Prostate gland (tissue), 2 donors: ENCODE measurements around the gene ALG14. TPM values are rescaled to one million over a fixed set of nuclear protein-coding genes. Genes with fewer than 3 reads are reported as not detected.

Experiments used
- DNase-seq: peaks from one replicate; pipeline ENCODE4 v3.0.0-alpha.2; 2019; ENCODE audit warnings: low spot score
- H3K27ac ChIP-seq, 2 donors: fragments of 200-600 bp; sonication (generic); 2 replicates each; pipeline ENCODE4 v1.5.1; 2017 to 2019
- H3K27me3 ChIP-seq: fragments of 200-600 bp; sonication (generic); replicated peaks from 2 replicates; pipeline ENCODE4 v1.5.1; 2019; ENCODE audit not compliant: insufficient read depth
- H3K36me3 ChIP-seq, 2 donors: fragments of 200-600 bp; sonication (generic); 1 replicate in 1 of 2; 2 replicates in 1 of 2; pipeline versions ENCODE4 v1.5.1 to v1.8.1; 2017 to 2019
- H3K4me1 ChIP-seq: fragments of 200-600 bp; sonication (generic); replicated peaks from 2 replicates; pipeline ENCODE4 v1.5.1; 2019
- H3K4me3 ChIP-seq, 2 donors: fragments of 200-600 bp; sonication (generic); 2 replicates each; pipeline ENCODE4 v1.5.1; 2017 to 2019
- H3K9me3 ChIP-seq: fragments of 200-600 bp; sonication (generic); 2 replicates; pipeline ENCODE4 v1.5.1; 2017
- POLR2A ChIP-seq: fragments of 450-650 bp; IDR thresholded peaks from one replicate; pipeline ENCODE4 v1.6.1; 2016; ENCODE audit warnings: antibody characterized with exemption, mild to moderate bottlenecking
- POLR2AphosphoS5 ChIP-seq: sonication (generic); formaldehyde crosslinking; IDR thresholded peaks from one replicate; pipeline ENCODE4 v1.6.1; 2017; ENCODE audit warnings: antibody characterized with exemption
- WGBS: methylation state at CpG from one replicate; pipeline ENCODE4 v1.1.5; 2018; 5-methylcytosine and 5-hydroxymethylcytosine counted together
- intact Hi-C: fragments of 100-400 bp; cut with DNase I; formaldehyde crosslinking; loops from one replicate; pipeline ENCODE4 v1.14.2; 2022
- total RNA-seq, 2 donors: library from RNA; depleted of rRNA; stranded (reverse); fragments of >200 nt; gene quantifications; one replicate each; pipeline ENCODE4 v1.1.0, GENCODE V29; 2016
- TF ChIP-seq, protein P1 (sequence below), 4 experiments: fragments of 200-600 bp in 2 of 4; fragments of 450-650 bp in 2 of 4; sonication (generic) in 2 of 4; IDR thresholded peaks; 1 replicate in 3 of 4; 2 replicates in 1 of 4; pipeline ENCODE4 v1.5.1; 2016 to 2019; ENCODE audit warnings: antibody characterized with exemption in 4 of 4, mild to moderate bottlenecking in 2 of 4, moderate library complexity in 2 of 4

The ALG14 gene
- total RNA-seq, 2 donors from 2014 or later: 2.0 to 2.3 TPM

DNA sequence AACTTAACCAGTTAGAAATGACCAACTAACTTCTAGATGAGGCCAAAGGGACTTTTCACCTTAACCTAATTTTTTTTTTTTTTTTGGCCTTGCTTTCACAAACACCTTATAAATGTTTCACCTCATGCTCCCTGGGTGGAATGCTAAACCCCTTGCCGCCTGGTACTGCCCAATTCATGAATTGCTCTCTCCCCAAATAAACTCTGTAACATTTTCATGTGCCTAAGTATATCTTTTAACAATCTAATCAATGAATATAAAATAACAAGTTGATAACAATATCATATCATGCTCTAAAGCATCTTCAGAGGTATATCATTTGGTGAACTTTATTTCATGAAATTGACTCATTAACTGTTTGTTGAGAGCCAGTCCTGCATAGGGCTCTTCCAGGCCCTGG is 134.9 kb downstream of the ALG14 start:
- Histone ChIP-seq H3K27ac (no peak overlapping the region), H3K4me3 (no peak overlapping the region), H3K36me3 (no peaks in the 10 kb centered on the region), H3K4me1 (no peaks in the 10 kb centered on the region), H3K27me3 (no peaks in the 10 kb centered on the region), H3K9me3 (no peaks in the 10 kb centered on the region)
- intact Hi-C loops: no loop called here
- DNase-seq: no peak
- TF ChIP-seq, protein P1, sequence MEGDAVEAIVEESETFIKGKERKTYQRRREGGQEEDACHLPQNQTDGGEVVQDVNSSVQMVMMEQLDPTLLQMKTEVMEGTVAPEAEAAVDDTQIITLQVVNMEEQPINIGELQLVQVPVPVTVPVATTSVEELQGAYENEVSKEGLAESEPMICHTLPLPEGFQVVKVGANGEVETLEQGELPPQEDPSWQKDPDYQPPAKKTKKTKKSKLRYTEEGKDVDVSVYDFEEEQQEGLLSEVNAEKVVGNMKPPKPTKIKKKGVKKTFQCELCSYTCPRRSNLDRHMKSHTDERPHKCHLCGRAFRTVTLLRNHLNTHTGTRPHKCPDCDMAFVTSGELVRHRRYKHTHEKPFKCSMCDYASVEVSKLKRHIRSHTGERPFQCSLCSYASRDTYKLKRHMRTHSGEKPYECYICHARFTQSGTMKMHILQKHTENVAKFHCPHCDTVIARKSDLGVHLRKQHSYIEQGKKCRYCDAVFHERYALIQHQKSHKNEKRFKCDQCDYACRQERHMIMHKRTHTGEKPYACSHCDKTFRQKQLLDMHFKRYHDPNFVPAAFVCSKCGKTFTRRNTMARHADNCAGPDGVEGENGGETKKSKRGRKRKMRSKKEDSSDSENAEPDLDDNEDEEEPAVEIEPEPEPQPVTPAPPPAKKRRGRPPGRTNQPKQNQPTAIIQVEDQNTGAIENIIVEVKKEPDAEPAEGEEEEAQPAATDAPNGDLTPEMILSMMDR (IDR thresholded peaks at IDR 0.05): no peak
- WGBS: 81% methylated on average over 1 of the region's 1 CpG

DNA sequence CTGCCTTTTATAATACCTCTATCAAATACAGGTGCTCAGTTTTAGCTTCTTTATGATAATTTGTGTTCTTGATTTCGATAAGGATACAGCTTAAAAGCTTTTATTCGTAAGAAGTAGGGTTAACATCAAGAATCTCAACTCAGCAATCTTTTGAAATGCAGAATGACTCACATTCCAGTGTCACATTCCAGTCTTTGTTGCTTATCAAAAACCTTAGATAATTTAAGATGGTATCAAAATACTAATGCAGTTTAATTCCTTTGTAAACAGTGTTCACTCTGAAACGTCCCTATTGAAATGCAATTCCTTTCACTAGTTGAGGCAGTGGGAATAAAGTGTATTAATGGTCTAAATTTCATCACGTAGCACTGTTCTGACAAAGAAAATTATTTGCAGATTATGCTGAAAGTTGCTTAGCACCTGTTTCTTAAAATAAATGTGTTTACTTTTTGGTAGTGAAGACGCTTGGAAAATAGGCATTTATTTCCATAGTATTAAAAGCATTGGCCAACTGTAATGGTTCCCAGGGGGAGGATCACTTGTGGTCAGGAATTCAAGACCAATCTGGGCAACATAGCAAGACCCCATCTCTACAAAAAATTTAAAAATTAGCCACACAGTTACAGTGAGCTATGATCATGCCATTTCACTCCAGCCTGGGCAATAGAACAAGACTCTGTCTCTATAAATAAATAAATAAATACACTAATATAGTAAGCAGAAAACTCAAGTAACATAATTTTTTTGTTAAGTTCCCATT is 135.7 kb downstream of the ALG14 start:
- intact Hi-C loops: no loop called here
- Histone ChIP-seq H3K9me3 (no peaks in the 10 kb centered on the region), H3K4me3 (no peak overlapping the region), H3K4me1 (no peaks in the 10 kb centered on the region), H3K27ac (no peak overlapping the region), H3K27me3 (no peaks in the 10 kb centered on the region), H3K36me3 (no peaks in the 10 kb centered on the region)
- 48% methylated on average over 5 of the region's 5 CpGs for WGBS
- DNase-seq: no peak
- TF ChIP-seq POLR2A (no peak), POLR2AphosphoS5 (no peak)
- TF ChIP-seq, protein P1 (IDR thresholded peaks at IDR 0.05): no peak

DNA sequence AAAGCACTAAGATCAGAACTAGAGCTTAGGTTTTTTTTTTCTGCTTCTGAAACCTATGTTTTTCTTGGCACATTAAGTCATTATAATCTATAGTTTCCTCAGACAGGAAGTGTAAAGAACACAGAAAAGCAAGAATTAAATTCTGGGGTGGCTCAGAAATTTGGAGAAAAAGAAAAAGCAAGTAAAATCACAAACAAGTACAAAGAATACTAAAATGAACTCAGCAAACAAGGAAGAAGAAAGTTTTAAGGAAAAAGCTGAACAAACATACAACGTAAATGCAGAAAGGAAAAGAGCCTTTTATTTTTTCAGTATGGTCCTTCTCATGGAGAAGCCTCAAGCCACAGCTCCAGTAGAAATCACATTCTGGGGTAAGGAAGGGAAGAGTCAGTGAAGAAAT is 137.3 kb downstream of the ALG14 start:
- H3K27me3 ChIP-seq: no peaks in the 10 kb centered on the region
- intact Hi-C loops: no loop called here
- no peaks in the 10 kb centered on the region for H3K36me3 ChIP-seq
- no peaks in the 10 kb centered on the region for H3K9me3 ChIP-seq
- DNase-seq: no peak
- H3K27ac ChIP-seq: no peak overlapping the region
- TF ChIP-seq, protein P1 (IDR thresholded peaks at IDR 0.05): no peak
- TF ChIP-seq POLR2A (no peak), POLR2AphosphoS5 (no peak)
- no peaks in the 10 kb centered on the region for H3K4me1 ChIP-seq
- WGBS: 37% methylated on average over 1 of the region's 1 CpG
- H3K4me3 ChIP-seq: no peak overlapping the region

DNA sequence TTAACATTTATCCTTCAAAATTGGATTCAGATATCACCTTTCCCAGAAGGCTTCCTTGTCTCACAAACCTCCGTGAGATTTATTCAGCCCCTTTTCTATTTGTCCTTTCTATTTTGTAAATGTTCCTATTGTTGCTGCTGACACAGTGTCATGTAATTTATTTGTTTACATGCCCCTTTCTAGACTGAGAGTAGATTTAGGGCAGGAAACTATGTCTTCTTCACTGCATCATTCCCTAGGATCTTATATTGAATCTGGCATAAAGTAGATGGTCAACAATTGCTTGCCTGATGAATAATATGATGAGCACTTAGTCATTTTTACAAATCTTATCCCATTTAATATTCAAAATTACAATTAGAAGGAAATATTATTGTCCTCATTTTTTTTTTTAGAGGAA is 137.7 kb downstream of the ALG14 start:
- TF ChIP-seq POLR2AphosphoS5: no peak
- TF ChIP-seq, protein P1 (IDR thresholded peaks at IDR 0.05): no peak
- no peak for TF ChIP-seq POLR2A
- Histone ChIP-seq H3K27ac (no peak overlapping the region), H3K36me3 (no peaks in the 10 kb centered on the region), H3K9me3 (no peaks in the 10 kb centered on the region), H3K4me3 (no peak overlapping the region), H3K27me3 (no peaks in the 10 kb centered on the region), H3K4me1 (no peaks in the 10 kb centered on the region)
- intact Hi-C loops: no loop called here
- DNase-seq: no peak
- WGBS: 78% methylated on average over 1 of the region's 1 CpG

DNA sequence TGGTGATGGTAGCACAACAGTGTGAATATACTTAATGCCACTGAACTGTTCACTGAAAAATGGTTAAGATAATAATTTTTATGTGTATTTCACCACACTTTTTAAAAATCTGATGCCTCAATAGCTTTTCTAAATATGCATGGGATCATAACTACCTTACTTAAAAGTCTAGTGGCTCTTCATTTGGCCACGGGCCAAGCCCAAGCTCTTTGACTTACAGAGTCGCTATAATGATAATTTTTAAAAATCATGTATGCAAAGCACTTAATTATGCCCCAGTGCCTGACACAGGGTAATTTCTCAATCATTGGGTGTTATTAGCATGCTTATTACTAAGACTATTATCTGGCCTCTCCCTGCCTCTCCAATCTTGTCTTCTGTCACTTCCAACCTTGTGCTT is 138.2 kb downstream of the ALG14 start:
- no peak for TF ChIP-seq POLR2A
- TF ChIP-seq, protein P1 (IDR thresholded peaks at IDR 0.05): no peak
- TF ChIP-seq POLR2AphosphoS5: no peak
- H3K27ac ChIP-seq: no peak overlapping the region
- 78% methylated on average over 2 of the region's 2 CpGs for WGBS
- H3K4me1 ChIP-seq: peaks cover 4% of the 10 kb centered on the region
- intact Hi-C loops: no loop called here
- no peak overlapping the region for H3K4me3 ChIP-seq
- DNase-seq: no peak
- no peaks in the 10 kb centered on the region for H3K36me3 ChIP-seq
- H3K9me3 ChIP-seq: no peaks in the 10 kb centered on the region
- H3K27me3 ChIP-seq: no peaks in the 10 kb centered on the region
